Measurements from ENCODE around the gene PEG3.

- no peak for TF ChIP-seq CTCF (IDR thresholded peaks at IDR 0.05)
- no peak for TF ChIP-seq ZFX (IDR thresholded peaks at IDR 0.05; ENCODE audit: borderline replicate concordance)
These were observed 7.6 kb upstream of the PEG3 start for GRCh38 chr19:56848166-56848565.

All from 22Rv1 (cell line).